A673 (cell line): ENCODE results near the gene MRM3.

Experiments used
- CTCF ChIP-seq: fragments of 300-800, 200-600 bp; sonication (generic); conservative IDR thresholded peaks from 2 replicates; pipeline ENCODE4 v1.5.1; 2017; ENCODE audit warnings: low read depth, mild to moderate bottlenecking, antibody characterized with exemption, low read length, moderate library complexity, mixed read lengths
- EZH2 ChIP-seq: fragments of 200-600 bp; sonication (generic); IDR thresholded peaks from 2 replicates; pipeline ENCODE4 v1.6.1; 2017; ENCODE audit warnings: borderline replicate concordance, low read depth, mild to moderate bottlenecking, mixed read lengths, antibody characterized with exemption, low read length; ENCODE audit not compliant: poor library complexity, severe bottlenecking

DNA sequence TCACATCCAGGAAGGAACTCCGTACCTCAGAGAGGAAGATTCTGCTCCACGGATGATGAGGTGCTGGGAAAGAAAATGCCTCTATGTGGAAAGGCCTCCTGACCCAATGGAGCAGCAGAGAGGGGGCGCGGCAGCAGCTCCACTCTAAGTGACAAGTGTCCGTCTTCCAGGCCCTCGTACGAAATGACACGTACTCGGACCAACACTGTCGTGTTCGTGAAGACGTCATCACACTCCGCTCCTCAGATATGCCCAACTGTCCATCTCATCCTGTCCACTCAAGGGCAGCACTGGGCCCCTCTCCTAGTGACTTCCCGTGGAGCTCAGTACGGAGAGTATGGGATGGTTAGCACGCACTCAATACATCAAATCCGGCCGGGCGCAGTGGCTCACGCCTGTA is 32.2 kb downstream of the MRM3 start:
- TF ChIP-seq CTCF: no peak
- TF ChIP-seq EZH2: no peak
